ENCODE results near the gene CCNI2.

The CCNI2 gene

DNA sequence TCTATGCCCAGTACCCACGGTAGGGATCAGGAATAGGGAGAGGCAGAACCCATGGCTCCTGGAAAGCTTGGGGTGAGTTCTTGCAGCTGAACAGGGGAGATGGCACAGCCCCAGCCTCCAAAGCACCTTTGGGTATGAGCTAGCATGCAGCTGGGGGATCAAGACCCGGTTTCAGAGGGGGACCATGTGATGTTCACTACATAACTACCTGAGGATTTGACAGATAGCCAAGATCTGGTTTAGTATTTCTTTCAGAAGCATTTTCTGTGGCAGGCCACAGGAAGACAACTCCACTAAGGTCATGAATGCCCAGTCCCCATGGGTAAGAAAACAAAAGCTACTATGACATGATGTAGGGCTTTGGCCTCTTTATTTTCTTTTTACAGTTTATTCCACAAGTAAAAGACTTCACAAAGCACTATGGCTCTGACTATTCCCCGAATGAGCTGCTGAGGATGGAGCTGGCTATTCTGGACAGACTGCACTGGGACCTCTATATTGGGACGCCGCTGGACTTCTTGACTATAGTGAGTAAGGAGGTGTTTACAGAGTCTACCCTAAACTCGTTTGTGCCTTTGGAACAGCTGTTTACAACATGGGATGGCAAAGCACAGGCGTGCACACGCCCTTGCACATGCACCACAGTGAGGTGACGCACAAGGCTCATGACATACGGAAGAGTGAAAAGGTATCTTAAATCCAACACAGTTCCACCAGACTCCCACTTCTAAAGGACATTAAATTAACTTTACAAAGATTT lies 3.4 kb downstream of the CCNI2 start:
- no peak for DNase-seq

DNA sequence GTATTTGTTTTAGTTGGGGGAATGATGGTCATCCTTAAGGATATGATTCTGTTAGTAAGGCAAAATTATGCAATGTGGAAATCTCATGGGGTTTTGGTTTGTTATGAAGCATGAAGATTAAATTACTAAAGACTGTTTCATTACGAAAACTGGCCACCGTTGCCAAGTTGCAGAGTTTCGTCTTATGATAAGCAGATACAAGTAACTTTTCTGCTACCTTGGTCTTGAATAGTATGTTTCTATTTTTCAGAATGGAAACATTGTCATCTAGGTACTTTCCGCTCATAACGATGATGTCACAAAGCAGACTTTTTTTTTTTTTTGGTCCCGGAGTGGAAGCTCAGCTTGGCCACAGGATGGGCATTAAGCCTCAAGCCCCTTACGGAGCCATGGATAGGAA lies 4.2 kb downstream of the CCNI2 start:
- no peak for DNase-seq

DNA sequence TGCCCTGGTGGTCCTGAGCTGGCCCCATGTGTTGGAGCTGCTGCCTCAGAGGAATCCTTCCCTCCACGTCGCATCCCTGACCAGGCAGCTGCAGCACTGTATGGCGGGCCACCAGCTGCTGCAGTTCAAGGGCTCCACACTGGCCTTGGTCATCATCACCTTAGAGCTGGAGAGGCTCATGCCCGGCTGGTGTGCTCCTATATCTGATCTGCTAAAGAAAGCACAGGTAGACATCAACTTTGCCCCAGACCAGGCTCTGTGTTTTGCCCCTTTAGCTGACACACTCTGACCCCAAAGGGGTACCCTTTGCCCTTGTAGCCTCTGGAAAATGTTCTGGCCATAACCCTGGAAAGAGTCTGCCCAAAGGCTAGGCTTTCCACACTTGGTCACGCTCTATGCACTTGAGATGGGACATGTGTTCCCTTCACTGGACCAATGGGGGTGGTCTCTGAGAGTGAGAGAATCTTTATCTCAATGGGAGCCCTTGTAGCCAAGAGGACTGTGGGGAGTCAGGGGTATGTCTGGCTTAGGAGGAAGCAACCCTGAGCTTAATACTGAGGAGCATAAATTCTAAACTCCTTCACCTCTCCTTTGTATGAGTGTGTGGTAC lies 4.8 kb downstream of the CCNI2 start:
- DNase-seq: no peak

- DNase-seq: no peak
These were observed 5.4 kb downstream of the CCNI2 start for GRCh38 chr5:132752581-132753125.

DNA sequence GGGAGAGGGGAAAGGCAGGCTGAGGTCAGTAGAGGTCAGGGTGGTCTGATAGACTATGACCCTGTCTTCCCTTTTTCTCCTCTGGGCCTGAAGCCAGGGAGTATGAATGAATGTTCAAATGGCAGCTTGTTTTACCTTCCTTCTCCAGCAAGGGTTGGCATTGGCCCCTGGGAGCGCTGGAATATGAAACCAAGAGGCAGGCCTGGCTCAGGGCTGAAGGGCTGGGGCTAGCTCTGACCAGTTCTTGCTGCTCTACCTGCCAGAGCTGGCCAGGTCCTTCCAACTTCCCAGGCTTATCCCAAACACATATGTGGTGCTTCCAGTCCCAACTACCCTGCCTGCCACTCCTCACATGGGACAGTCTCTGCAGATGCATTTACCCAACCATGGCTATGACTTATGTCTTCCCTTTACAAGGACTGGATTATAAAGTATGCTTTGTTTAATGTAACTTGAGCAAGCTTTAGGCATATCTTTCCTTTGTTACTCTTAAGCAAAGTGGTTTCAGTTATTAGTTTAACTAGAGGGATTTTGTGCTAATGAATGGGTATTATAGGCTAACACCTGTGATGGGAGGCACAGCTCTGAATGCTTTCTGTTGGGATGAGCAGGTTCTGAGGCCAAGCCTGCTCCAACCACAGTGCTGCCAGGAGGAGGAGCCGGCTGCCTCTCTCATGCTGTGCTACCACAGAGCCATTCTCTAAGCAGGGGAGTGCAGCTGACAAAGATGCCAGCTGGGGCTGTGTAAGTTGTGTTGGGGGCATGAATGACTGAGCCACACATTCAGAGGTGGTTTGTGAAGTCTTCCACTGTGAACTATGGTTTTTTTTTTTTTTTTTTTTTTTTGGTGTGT lies 6.1 kb downstream of the CCNI2 start:
- no peak for DNase-seq

GRCh38 chr5:132754111-132754510 lies 6.9 kb downstream of the CCNI2 start:
- no peak for DNase-seq

DNA sequence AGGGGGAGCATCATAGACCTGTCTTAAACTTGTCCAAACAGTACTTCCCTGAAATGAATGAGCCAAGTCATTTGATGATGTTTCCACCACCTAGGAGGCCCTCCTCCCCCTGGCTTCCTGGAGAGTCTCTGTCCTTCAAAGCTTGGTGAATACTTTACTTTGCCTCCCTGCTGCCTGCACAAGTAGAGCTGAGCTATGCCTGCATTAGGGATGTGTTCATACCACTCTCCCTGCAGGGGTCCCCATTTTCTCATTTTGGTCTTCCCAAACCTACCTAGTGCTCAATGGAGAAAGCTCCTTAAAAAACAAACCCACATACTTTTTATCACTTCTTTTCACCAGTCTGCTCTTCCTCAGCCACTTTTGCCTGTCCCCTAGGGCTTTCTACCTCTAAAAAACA lies 7.7 kb downstream of the CCNI2 start:
- DNase-seq: no peak

DNA sequence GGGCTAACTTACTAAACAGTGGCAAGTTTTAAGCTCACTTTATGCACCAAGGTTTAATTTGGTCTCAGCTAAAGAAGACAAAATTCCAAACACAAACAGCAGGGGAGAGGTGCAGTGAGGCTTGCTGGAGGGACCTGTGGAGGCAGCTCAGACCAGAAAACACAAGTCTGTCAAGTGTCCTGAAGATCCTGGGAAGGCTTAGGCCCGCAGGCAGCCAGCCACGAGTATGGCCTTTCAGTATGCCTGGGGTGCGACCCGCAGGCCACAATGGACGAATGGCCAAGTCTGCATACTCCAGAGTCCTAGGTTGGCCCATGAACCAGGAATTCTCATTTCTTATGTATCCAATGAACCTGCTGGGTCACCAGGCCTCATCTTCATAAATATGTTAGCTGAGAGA lies 9.3 kb downstream of the CCNI2 start:
- DNase-seq: no peak

- no peak for DNase-seq
These were observed 11.2 kb downstream of the CCNI2 start for GRCh38 chr5:132758451-132758850.

- no peak for DNase-seq
These were observed 12.2 kb downstream of the CCNI2 start for GRCh38 chr5:132759114-132760048.

DNA sequence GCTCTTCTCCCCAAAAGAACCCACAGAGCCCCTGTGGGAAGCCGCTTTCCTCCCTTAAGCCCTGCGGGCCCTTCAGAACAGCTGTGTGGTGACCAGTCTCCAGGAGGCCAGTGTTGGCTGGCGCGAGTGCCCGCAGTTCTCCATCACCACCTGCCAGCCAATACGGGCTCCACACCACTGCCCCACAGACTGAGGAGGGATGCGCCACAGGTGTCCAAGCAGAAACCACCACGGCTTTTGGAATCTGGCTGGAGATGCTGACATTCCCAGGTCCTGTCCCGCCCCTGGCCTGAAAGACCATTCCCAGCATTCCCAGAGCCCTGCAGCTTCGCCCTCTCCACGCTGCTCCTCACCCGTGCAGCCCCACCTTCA lies 12.8 kb downstream of the CCNI2 start:
- no peak for DNase-seq

DNA sequence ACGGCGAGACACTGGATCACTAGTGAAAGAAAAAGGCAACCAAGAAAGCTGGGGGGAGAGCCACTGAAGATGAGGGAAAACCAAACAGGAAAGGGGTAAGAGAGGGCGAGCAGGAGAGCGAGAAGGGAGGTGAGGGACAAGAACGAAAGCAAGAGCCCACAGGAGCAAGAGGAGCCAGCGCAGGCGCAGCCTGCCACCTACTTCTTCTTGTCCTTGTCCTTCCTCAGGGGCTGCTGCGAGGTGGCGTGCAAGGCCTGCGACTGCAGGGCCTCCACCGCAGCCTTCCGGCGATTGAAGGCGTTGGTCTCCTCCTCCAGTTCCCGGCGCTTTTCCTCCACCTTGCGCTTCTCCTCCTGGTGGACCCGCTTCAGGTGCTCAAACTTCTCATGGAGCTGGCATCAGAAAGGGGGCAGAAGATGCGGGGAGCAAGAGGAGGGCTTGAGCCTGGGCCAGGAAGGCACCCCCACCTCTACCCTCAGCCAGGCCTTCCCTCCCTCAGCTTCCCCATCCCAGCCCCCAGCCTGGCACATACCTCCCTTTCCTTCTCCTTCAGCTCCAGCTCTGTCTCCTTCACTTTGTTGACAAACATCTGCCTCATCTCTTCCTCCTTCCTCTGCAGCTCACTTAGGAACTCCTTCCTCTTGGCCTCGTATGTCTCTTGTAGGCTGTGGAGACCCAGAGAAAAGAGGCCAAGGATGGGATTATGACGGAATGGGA lies 13.5 kb downstream of the CCNI2 start:
- no peak for DNase-seq

- no peak for DNase-seq
These were observed 14.4 kb downstream of the CCNI2 start for GRCh38 chr5:132761321-132762240.

DNA sequence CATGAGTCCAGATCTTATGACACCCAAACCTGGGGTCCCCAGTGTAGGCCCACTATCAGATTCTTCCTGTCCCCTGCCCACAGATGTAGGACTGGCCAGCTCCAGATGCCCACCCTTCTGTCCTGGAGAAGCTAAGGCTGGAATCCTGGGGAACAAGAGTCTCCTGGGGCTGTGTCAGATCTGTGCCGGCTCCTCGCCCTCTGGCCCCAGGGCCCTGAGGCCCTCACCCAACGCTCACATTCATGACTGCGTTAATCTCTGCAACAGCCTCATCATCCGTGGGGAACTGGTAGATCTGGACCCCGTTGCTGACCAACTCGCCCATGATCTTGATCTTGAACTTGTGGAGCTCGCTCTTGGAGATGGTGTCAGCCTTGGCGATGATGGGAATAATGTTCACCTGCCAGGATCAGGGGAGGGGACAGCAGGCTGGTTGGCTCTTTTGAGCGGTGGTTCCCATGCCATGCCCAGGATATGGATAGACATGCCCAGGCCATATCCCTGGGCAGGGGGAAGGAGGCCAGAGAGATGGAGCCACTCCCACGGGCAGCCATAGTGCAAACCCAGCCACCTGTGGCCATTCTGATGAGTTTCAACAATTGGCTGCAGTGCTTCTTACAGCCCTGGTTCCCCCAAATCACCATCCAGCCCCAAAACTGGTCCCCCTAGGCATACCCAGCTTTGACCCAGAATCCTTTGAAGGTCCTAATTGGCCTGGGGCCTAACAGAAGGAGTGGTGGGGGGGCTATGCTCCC lies 15.2 kb downstream of the CCNI2 start:
- DNase-seq: no peak

DNA sequence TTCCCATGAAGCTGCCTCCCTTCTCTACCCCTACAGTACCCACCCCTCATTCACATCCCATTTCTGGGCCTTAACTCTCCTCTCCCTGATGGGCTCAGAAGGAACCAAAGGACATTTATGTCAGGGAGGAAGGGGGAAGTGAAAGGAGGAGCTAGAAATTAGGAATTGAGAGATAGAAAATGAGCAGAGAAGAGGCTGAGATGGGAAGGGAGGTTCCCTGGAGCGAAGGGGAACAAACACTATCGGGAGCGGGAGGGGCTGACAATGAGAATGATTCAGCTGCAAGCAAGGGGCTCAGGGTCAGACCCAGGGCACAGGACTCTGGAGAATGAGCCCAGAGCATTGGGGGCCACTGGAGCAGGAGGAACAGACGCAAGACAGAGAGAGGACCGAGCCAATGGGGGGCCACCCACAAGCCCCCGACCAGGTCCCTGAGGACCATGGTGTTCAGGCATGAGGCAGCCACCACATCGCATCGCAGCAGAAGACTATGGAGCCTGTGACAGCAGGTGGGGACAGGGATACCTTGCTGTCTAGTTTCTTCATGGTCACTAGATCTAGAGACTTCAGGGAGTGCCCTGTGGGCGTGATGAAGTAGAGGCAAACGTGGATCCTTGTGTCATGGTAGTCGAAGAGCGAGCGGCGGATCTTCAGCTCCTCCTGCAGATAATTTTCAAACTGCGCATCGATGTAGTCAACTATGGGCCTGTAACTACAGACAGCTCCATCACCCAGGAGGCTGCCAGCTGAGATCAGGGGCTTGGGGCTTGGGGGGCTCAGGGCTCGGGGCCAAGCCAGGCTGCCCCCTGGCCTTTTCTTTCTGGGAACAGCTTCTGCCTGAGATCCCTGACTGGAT lies 16.2 kb downstream of the CCNI2 start:
- no peak for DNase-seq

DNA sequence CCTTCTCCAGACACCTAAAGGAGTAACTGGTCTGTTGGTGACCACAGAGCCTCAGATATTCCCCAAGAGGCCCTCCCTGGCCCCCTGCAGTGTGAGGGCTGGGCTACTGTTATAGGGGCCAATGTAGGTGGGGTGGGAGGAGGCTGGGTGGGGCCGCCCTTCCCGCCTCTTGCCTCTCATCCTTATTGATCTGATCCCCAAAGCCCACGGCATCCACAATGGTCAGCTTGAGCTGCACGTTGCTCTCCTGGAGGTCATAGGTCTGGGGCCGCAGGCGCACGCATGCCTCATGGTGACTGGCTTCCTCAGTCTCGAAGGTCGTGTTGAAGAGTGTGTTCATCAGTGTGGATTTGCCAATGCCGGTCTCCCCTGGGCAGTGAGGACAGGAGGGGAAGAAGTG lies 16.8 kb downstream of the CCNI2 start:
- DNase-seq: no peak

DNA sequence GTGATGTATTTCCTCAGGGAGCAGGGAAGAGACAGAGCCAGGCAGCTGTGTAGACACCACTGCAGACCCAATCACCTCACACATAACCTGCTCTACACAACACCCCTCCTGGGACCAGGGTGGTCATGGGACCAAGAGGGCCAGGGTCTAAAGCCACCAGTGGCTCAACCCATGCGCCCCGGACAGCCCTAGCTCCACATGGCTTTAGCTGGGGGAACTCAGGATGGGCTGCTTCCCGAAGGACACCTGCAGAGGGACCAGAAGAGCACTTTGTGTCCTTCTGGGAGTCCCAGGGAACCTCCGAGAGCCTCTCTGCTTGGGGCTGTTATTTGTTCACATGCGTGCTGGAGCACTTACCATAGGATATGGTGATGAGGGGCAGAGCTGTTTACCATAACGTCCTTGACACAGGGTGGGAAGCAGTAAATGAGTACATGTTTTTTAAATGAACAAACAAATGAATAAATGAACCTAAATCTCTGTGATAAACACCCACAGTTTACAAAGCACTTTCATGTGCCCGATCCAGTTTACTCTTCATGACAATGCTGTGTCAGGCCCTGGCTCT lies 17.5 kb downstream of the CCNI2 start:
- no peak for DNase-seq

DNA sequence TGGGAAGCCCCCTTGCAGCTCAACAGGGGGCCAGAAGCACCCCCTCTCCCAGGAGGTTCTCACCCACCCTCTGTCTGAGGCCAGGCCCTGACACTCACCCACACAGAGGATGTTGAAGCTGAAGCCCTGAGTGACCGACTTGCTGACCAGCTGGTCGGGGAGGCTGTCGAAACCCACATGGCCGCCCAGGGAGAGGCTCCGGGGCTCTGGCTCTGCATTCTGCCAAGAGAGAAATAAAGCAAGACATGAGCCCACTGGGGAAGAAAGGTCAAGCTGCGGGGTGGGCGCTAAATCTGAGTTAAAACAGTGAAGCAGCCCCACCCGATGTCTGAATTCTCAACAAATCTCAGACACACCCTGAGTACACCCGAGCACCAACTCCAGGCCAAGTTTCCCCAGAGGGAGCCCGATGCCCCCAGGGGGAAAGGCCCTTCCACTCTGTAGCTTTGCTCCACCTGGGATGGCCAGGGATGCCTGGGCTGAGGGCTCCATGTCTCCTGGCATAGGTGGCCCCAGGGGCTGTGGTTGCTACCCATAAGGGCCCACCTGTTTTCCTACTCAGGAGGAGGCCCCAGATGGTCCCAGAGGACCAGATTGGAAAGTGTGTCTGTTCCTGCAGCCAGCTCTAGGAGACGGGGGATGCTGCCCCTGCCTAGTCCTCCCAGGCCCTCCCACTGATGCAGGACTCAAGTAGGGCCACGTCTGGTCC lies 18.2 kb downstream of the CCNI2 start:
- no peak for DNase-seq
